ENCODE data around the gene SHISAL2A. TPM values are rescaled to one million over a fixed set of nuclear protein-coding genes. Genes with fewer than 3 reads are reported as not detected.

SHISAL2A gene
- polyA plus RNA-seq (2012; rRNA removed), result 0.07 TPM in 1 of 2 replicates, not detected in the other
- polyA plus RNA-seq (2012; cell fraction: cytosol; rRNA removed), result not detected in 2 replicates
- 0.05 TPM in 1 of 2 replicates, not detected in the other for polyA plus RNA-seq (2012; cell fraction: nucleus; rRNA removed)

DNA sequence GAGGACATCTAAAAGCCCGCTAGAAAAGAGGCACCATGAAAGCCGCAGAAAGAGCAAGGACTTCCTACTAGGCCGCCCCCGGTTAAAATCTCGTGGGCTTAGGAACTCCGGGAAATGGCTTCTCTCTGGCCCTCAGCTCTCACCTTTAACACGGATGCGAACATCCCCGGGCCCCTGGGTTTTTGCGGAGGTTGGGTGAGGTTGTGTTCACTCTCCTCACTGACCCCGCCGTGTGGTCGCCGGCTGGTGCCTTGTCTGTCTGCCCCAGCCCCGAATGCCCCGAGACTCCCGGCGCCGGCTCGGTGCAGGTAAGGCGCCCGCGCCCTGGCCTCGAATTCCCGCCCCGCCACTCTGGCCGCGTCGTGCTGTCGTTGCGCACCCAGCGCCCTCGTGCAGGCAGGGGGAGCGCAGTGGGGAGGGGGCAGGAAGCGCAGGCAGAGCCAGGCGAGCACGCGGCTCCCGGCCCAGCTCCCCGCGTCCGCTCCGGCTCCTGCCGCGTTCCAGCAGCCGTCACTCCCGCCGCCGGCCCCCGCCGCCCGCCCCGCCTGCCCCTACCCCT, at the start of gene SHISAL2A:
SHISAL2A (plus strand) TSS at position 437 of the 559 bp plus-strand sequence. CDS start 326 bp downstream, outside the sequence.
- POLR2A ChIA-PET, result interaction anchor here (0.7 to 1.5 kb wide), 2 partner anchors 78 to 80 kb away, joined by 3 to 4 read pairs; partner anchors contain the start of gene TUT4
- WGBS (ENCODE audit: low lambda C conversion rate), result 68% methylated on average over 11 of the region's 53 CpGs

DNA sequence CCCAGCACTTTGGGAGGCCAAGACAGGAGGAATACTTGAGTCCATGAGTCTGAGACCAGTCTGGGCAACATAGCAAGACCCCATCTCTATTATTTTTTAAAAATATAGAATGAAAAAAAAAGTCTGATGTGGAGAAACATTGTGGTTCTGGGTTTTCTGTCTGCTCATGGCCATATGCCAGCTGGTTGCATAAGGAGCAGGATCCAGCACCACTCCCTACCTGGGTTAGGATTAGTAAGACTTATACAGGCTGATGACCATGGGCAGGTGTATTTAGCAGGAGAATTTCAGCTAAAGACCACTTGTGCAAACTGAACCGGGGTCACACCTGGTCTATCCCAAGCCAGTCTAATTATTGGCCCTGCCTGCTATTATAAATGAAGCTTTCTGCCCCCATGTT, 47.5 kb upstream of the SHISAL2A start:
- 20% methylated on average over 1 of the region's 1 CpG for WGBS (ENCODE audit: low lambda C conversion rate)
- no peak overlapping the region for H3K9ac ChIP-seq
- ChIA-PET POLR2A (no interaction called here), CTCF (interaction anchor here (1.7 kb wide), 1 partner anchor 19 kb away, joined by 3 read pairs; no protein-coding TSS in a partner anchor)
- H2AFZ ChIP-seq (ENCODE audit: low read depth), result no peak overlapping the region
- peaks cover 0 to 7% of the 10 kb centered on the region in 2 experiments; a peak in 1 of 4 replicates for H3K4me1 ChIP-seq (ENCODE audit: control insufficient read depth in 1 of 2, insufficient read depth in 2 of 2, low read depth in 1 of 2, low read length in 1 of 2)
- H3K27me3 ChIP-seq (ENCODE audit: insufficient read depth), result no peaks in the 10 kb centered on the region
- no peaks in the 10 kb centered on the region for H3K79me2 ChIP-seq (ENCODE audit: insufficient read depth)
- no peaks in the 10 kb centered on the region for H3F3A ChIP-seq (replicated peaks; ENCODE audit: insufficient read depth)
- H3K9me3 ChIP-seq, result no peaks in the 10 kb centered on the region
- H3K9me2 ChIP-seq, result no peaks in the 10 kb centered on the region
- H4K20me1 ChIP-seq (ENCODE audit: insufficient read depth), result no peaks in the 10 kb centered on the region
- no peak overlapping the region for H3K4me3 ChIP-seq (ENCODE audit: low read depth in 2 of 2, low read length in 1 of 2)
- no peaks in the 10 kb centered on the region for H3K36me3 ChIP-seq (replicated peaks in 1 of 2; ENCODE audit: control insufficient read depth in 1 of 2, insufficient read depth in 2 of 2, low read length in 1 of 2)
- H3K4me2 ChIP-seq, result no peak overlapping the region
- H3K27ac ChIP-seq (ENCODE audit: low read depth in 2 of 2, low read length in 1 of 2), result no peak overlapping the region
- DNase-seq, result no peak
- TF ChIP-seq, protein P1, sequence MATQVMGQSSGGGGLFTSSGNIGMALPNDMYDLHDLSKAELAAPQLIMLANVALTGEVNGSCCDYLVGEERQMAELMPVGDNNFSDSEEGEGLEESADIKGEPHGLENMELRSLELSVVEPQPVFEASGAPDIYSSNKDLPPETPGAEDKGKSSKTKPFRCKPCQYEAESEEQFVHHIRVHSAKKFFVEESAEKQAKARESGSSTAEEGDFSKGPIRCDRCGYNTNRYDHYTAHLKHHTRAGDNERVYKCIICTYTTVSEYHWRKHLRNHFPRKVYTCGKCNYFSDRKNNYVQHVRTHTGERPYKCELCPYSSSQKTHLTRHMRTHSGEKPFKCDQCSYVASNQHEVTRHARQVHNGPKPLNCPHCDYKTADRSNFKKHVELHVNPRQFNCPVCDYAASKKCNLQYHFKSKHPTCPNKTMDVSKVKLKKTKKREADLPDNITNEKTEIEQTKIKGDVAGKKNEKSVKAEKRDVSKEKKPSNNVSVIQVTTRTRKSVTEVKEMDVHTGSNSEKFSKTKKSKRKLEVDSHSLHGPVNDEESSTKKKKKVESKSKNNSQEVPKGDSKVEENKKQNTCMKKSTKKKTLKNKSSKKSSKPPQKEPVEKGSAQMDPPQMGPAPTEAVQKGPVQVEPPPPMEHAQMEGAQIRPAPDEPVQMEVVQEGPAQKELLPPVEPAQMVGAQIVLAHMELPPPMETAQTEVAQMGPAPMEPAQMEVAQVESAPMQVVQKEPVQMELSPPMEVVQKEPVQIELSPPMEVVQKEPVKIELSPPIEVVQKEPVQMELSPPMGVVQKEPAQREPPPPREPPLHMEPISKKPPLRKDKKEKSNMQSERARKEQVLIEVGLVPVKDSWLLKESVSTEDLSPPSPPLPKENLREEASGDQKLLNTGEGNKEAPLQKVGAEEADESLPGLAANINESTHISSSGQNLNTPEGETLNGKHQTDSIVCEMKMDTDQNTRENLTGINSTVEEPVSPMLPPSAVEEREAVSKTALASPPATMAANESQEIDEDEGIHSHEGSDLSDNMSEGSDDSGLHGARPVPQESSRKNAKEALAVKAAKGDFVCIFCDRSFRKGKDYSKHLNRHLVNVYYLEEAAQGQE (IDR thresholded peaks at IDR 0.05; ENCODE audit: low read depth, low read length), result no peak
- TF ChIP-seq RXRA (IDR thresholded peaks at IDR 0.05; ENCODE audit: borderline replicate concordance, low read depth), result no peak
- TF ChIP-seq SMC3 (IDR thresholded peaks at IDR 0.05; ENCODE audit: low read depth, low read length), result no peak
- TF ChIP-seq, protein P2, sequence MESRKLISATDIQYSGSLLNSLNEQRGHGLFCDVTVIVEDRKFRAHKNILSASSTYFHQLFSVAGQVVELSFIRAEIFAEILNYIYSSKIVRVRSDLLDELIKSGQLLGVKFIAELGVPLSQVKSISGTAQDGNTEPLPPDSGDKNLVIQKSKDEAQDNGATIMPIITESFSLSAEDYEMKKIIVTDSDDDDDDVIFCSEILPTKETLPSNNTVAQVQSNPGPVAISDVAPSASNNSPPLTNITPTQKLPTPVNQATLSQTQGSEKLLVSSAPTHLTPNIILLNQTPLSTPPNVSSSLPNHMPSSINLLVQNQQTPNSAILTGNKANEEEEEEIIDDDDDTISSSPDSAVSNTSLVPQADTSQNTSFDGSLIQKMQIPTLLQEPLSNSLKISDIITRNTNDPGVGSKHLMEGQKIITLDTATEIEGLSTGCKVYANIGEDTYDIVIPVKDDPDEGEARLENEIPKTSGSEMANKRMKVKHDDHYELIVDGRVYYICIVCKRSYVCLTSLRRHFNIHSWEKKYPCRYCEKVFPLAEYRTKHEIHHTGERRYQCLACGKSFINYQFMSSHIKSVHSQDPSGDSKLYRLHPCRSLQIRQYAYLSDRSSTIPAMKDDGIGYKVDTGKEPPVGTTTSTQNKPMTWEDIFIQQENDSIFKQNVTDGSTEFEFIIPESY (IDR thresholded peaks at IDR 0.05; ENCODE audit: borderline replicate concordance, low read depth), result no peak
- TF ChIP-seq EP300 (IDR thresholded peaks at IDR 0.05; ENCODE audit: borderline replicate concordance in 1 of 2, low read depth in 1 of 2, low read length in 1 of 2), result no peak
- TF ChIP-seq, protein P3, sequence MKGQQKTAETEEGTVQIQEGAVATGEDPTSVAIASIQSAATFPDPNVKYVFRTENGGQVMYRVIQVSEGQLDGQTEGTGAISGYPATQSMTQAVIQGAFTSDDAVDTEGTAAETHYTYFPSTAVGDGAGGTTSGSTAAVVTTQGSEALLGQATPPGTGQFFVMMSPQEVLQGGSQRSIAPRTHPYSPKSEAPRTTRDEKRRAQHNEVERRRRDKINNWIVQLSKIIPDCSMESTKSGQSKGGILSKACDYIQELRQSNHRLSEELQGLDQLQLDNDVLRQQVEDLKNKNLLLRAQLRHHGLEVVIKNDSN (IDR thresholded peaks at IDR 0.05; ENCODE audit: borderline replicate concordance, low read depth), result no peak
- no peak for TF ChIP-seq GATA2 (CRISPR knock-in tag; IDR thresholded peaks at IDR 0.05)
- no peak for TF ChIP-seq JUND (IDR thresholded peaks at IDR 0.05)
- TF ChIP-seq RAD21 (IDR thresholded peaks at IDR 0.05; ENCODE audit: low read length), result no peak
- no peak for TF ChIP-seq RCOR1 (IDR thresholded peaks at IDR 0.05; ENCODE audit: low read length)

More for the DNA sequence above, at the start of gene SHISAL2A:
- Histone ChIP-seq H3K27me3 (ENCODE audit: insufficient read depth) (peaks cover 6% of the 10 kb centered on the region; the same call in 1 of the 2 replicates), H3K4me2 (peak within 1 kb of the TSS; percentile 55), H3K27ac (ENCODE audit: low read depth in 2 of 2, low read length in 1 of 2) (no peak within 1 kb of the TSS), H3K9me3 (no peaks in the 10 kb centered on the region), H3F3A (replicated peaks; ENCODE audit: insufficient read depth) (no peaks in the 10 kb centered on the region), H3K9me2 (no peaks in the 10 kb centered on the region), H4K20me1 (ENCODE audit: insufficient read depth) (no peaks in the 10 kb centered on the region), H3K36me3 (replicated peaks in 1 of 2; ENCODE audit: control insufficient read depth in 1 of 2, insufficient read depth in 2 of 2, low read length in 1 of 2) (no peaks in the 10 kb centered on the region), H3K4me3 (ENCODE audit: low read depth in 2 of 2, low read length in 1 of 2) (peak within 1 kb of the TSS; percentile 12 to 42; a peak in 2 of 4 replicates), H3K4me1 (ENCODE audit: control insufficient read depth in 1 of 2, insufficient read depth in 2 of 2, low read depth in 1 of 2, low read length in 1 of 2) (peaks cover 0 to 9% of the 10 kb centered on the region in 2 experiments; a peak in 1 of 4 replicates), H2AFZ (ENCODE audit: low read depth) (peak within 1 kb of the TSS; percentile 89), H3K79me2 (ENCODE audit: insufficient read depth) (no peaks in the 10 kb centered on the region), H3K9ac (no peak within 1 kb of the TSS)
- CTCF ChIA-PET, result interaction anchor here (1.3 kb wide), 2 partner anchors 9 to 12 kb away, joined by 4 to 5 read pairs; no protein-coding TSS in a partner anchor
- TF ChIP-seq POLR2AphosphoS5 (IDR thresholded peaks at IDR 0.05; ENCODE audit: low read depth, low read length) (no peak), SMC3 (IDR thresholded peaks at IDR 0.05; ENCODE audit: low read depth, low read length) (no peak), YY1 (IDR thresholded peaks at IDR 0.05; ENCODE audit: low read depth) (no peak), NFIC (IDR thresholded peaks at IDR 0.05; ENCODE audit: borderline replicate concordance) (no peak), MEF2A (IDR thresholded peaks at IDR 0.05; ENCODE audit: borderline replicate concordance, low read depth) (no peak), GABPA (IDR thresholded peaks at IDR 0.05; ENCODE audit: low read depth) (no peak), FOXM1 (IDR thresholded peaks at IDR 0.05; ENCODE audit: low read depth) (no peak)
- TF ChIP-seq, protein P1 (IDR thresholded peaks at IDR 0.05; ENCODE audit: low read depth, low read length), result no peak
- DNase-seq, result peak; percentile 87

All from SK-N-SH (cell line).